HepG2 (cell line): ENCODE results near the gene CBX2. TPM values are rescaled to one million over a fixed set of nuclear protein-coding genes. Genes with fewer than 3 reads are reported as not detected.

Experiments used
- ATAC-seq: fragments of 200-7000 bp; cut with Tn5 transposase; 3 replicates; pipeline ENCODE4 v1.9.1; 2020; ENCODE audit warnings: mild to moderate bottlenecking, moderate library complexity
- BruUV-seq: library from RNA; stranded (reverse); fragments of 400-500 nt; replicated peaks from 2 replicates; lab custom pipeline; 2021; lab: Mats Ljungman, UMichigan
- CTCF ChIA-PET: fragments of 300-600 bp; formaldehyde crosslinking; extraction: SDS; loops from one replicate; lab custom pipeline; 2021; ENCODE audit warnings: low total read pairs, inconsistent platforms, low intra/inter-chr PET ratio; lab: Yijun Ruan, JAX
- POLR2A ChIA-PET: fragments of 350-600 bp; sonication (Branson Sonifier 250); formaldehyde crosslinking; loops from one replicate; lab custom pipeline; 2020; ENCODE audit warnings: antibody characterized with exemption, inconsistent platforms; lab: Yijun Ruan, JAX
- DNase-seq: peaks from one replicate; pipeline ENCODE4 v3.0.0-alpha.2; 2015; ENCODE audit warnings: low spot score
- FAIRE-seq: peaks from 3 replicates; lab custom pipeline; 2011; peaks lifted over from hg19 to GRCh38; lab: Jason Lieb, UNC
- H2AFZ ChIP-seq: one replicate; pipeline ENCODE4 v1.6.1; 2011; ENCODE audit warnings: low read length, inconsistent platforms
- H3K27ac ChIP-seq: fragments of 300-600 bp; 3 replicates; pipeline ENCODE4 v1.8.0; 2011; ENCODE audit warnings: mixed run types, mild to moderate bottlenecking, mixed read lengths, low read length, inconsistent platforms; ENCODE audit not compliant: insufficient read depth; ENCODE audit errors: extremely low read length
- H3K27me3 ChIP-seq, 2 experiments: fragments of 200-600 bp in 1 of 2; 2 replicates in 1 of 2; 3 replicates in 1 of 2; pipeline versions ENCODE4 v1.6.0 to v1.8.0; 2011; ENCODE audit warnings: low read length in 2 of 2, mild to moderate bottlenecking in 2 of 2, moderate library complexity in 2 of 2, inconsistent platforms in 1 of 2; ENCODE audit not compliant: insufficient read depth in 2 of 2, control insufficient read depth in 1 of 2
- H3K36me3 ChIP-seq, 2 experiments: fragments of 200-600 bp in 1 of 2; replicated peaks in 1 of 2; 2 replicates in 1 of 2; 3 replicates in 1 of 2; pipeline versions ENCODE4 v1.5.1 to v1.8.0; 2011; ENCODE audit warnings: low read length in 2 of 2, inconsistent platforms in 1 of 2; ENCODE audit not compliant: insufficient read depth in 2 of 2, control insufficient read depth in 1 of 2
- H3K4me1 ChIP-seq: 2 replicates; pipeline ENCODE4 v1.5.1; 2012; ENCODE audit warnings: low read length, inconsistent platforms; ENCODE audit not compliant: insufficient read depth
- H3K4me2 ChIP-seq: 2 replicates; pipeline ENCODE4 v1.6.0; 2011; ENCODE audit warnings: low read depth, low read length, inconsistent platforms
- H3K4me3 ChIP-seq, 3 experiments: fragments of 200-600 bp in 1 of 3; sonication (generic), shearing (Covaris generic) in 1 of 3; replicated peaks in 1 of 3; 2 replicates each; pipeline ENCODE4 v1.5.1; 2011 to 2016; ENCODE audit warnings: low read length in 3 of 3, inconsistent platforms in 2 of 3, low read depth in 2 of 3, mild to moderate bottlenecking in 2 of 3, control low read depth in 1 of 3, mixed read lengths in 1 of 3; ENCODE audit not compliant: insufficient read depth in 1 of 3
- H3K79me2 ChIP-seq: one replicate; pipeline ENCODE4 v1.6.1; 2011; ENCODE audit warnings: low read length, inconsistent platforms; ENCODE audit not compliant: insufficient read depth
- H3K9ac ChIP-seq: 2 replicates; pipeline ENCODE4 v1.6.0; 2011; ENCODE audit warnings: mild to moderate bottlenecking, low read depth, low read length, inconsistent platforms; ENCODE audit not compliant: insufficient read depth
- H3K9me3 ChIP-seq: 2 replicates; pipeline ENCODE4 v1.5.1; 2012; ENCODE audit warnings: mild to moderate bottlenecking, low read length
- H4K20me1 ChIP-seq: 2 replicates; pipeline ENCODE4 v1.6.0; 2011; ENCODE audit warnings: inconsistent platforms, mild to moderate bottlenecking, low read length, moderate library complexity; ENCODE audit not compliant: insufficient read depth
- CBFB ChIP-seq: sonication (generic); formaldehyde crosslinking; IDR thresholded peaks from 2 replicates; pipeline ENCODE4 v1.4.0; 2020; ENCODE audit warnings: missing genetic modification reagents
- DMAP1 ChIP-seq: IDR thresholded peaks from 2 replicates; pipeline ENCODE4 v1.6.1; 2016
- LCORL ChIP-seq, 2 experiments: fragments of 450-650 bp in 1 of 2; sonication (generic) in 1 of 2; formaldehyde crosslinking in 1 of 2; IDR thresholded peaks; 2 replicates each; pipeline versions ENCODE4 v1.5.0 to v1.6.1; 2017 to 2020; ENCODE audit warnings: antibody characterized with exemption in 1 of 2, missing genetic modification reagents in 1 of 2
- MEF2D ChIP-seq: sonication (generic); formaldehyde crosslinking; IDR thresholded peaks from 2 replicates; pipeline ENCODE4 v1.5.1; 2020; ENCODE audit warnings: mild to moderate bottlenecking, missing genetic modification reagents
- MIXL1 ChIP-seq: IDR thresholded peaks from 2 replicates; pipeline ENCODE4 v1.6.1; 2016
- NCOA5 ChIP-seq: sonication (generic); formaldehyde crosslinking; IDR thresholded peaks from 2 replicates; pipeline ENCODE4 v1.4.0; 2020; ENCODE audit warnings: missing genetic modification reagents
- RAD51 ChIP-seq: fragments of 450-650 bp; IDR thresholded peaks from 2 replicates; pipeline ENCODE4 v1.6.1; 2016; ENCODE audit warnings: borderline replicate concordance
- RXRA ChIP-seq: sonication (generic); formaldehyde crosslinking; IDR thresholded peaks from 2 replicates; pipeline ENCODE4 v1.5.1; 2020; ENCODE audit warnings: missing genetic modification reagents
- SIX1 ChIP-seq: sonication (generic); formaldehyde crosslinking; IDR thresholded peaks from 2 replicates; pipeline ENCODE4 v1.4.0; 2020; ENCODE audit warnings: missing genetic modification reagents, borderline replicate concordance
- TP53 ChIP-seq: sonication (generic); formaldehyde crosslinking; conservative IDR thresholded peaks from 2 replicates; pipeline ENCODE4 v1.4.0; 2020; ENCODE audit warnings: missing genetic modification reagents
- ZFY ChIP-seq: sonication (generic); formaldehyde crosslinking; IDR thresholded peaks from 2 replicates; pipeline ENCODE4 v1.4.0; 2020; ENCODE audit warnings: missing genetic modification reagents
- ZKSCAN8 ChIP-seq: IDR thresholded peaks from 2 replicates; pipeline ENCODE4 v1.6.1; 2016; ENCODE audit warnings: borderline replicate concordance, missing genetic modification reagents, missing compliant biosample characterization
- ZMYM4 ChIP-seq: sonication (generic); formaldehyde crosslinking; IDR thresholded peaks from 2 replicates; pipeline ENCODE4 v1.8.1; 2023; ENCODE audit warnings: mild to moderate bottlenecking, missing genetic modification reagents
- ZNF101 ChIP-seq: sonication (generic); formaldehyde crosslinking; IDR thresholded peaks from 2 replicates; pipeline ENCODE4 v1.4.0; 2020; ENCODE audit warnings: mild to moderate bottlenecking, low read depth, missing genetic modification reagents, borderline replicate concordance
- ZNF264 ChIP-seq: sonication (generic); formaldehyde crosslinking; IDR thresholded peaks from 2 replicates; pipeline ENCODE4 v1.4.0; 2020; ENCODE audit warnings: missing genetic modification reagents
- ZNF3 ChIP-seq: IDR thresholded peaks from 2 replicates; pipeline ENCODE4 v1.7.0; 2017; ENCODE audit warnings: inconsistent platforms
- ZNF407 ChIP-seq: sonication (generic); formaldehyde crosslinking; IDR thresholded peaks from one replicate; pipeline ENCODE4 v1.5.1; 2020; ENCODE audit warnings: mild to moderate bottlenecking, missing genetic modification reagents; ENCODE audit errors: not compliant biosample characterization
- ZNF703 ChIP-seq: sonication (generic); formaldehyde crosslinking; IDR thresholded peaks from 2 replicates; pipeline ENCODE4 v1.5.1; 2020; ENCODE audit warnings: missing genetic modification reagents, mild to moderate bottlenecking, moderate library complexity, borderline replicate concordance
- ZNF792 ChIP-seq: IDR thresholded peaks from 2 replicates; pipeline ENCODE4 v1.6.1; 2016
- whole genome bisulfite sequencing: methylation state at CpG from one replicate; pipeline ENCODE4 v1.1.6; 2017; ENCODE audit warnings: low lambda C conversion rate; 5-methylcytosine and 5-hydroxymethylcytosine counted together
- in situ Hi-C: cut with HindIII; loops from 2 replicates; pipeline ENCODE4 v1.10.0; 2017; ENCODE audit warnings: low pct_unique_long_range_greater_than_20kb; ENCODE audit not compliant: extremely low pct_ligation_motif_present
- intact Hi-C: fragments of 100-400 bp; cut with micrococcal nuclease; formaldehyde crosslinking; loops from one replicate; pipeline ENCODE4 v1.10.0; 2022; ENCODE audit not compliant: unreplicated experiment
- polyA plus RNA-seq, 8 experiments: library from polyadenylated mRNA; depleted of rRNA in 3 of 8; stranded (reverse) in 7 of 8; unstranded in 1 of 8; fragments of >200 nt; fragmentation: Illumina TruSeq in 4 of 8; extraction: Trizol in 4 of 8; gene quantifications; 2 replicates each; pipeline versions ENCODE4 v1.2.1 to v1.2.3, GENCODE V29; 2011 to 2016; ENCODE audit warnings: low read depth in 4 of 8, missing spikeins in 1 of 8, mixed read lengths in 1 of 8; ENCODE audit not compliant: insufficient read depth in 1 of 8
- total RNA-seq, 5 experiments: library from RNA; depleted of rRNA; stranded (reverse); fragments of >200 nt; fragmentation: Illumina TruSeq; extraction: Trizol; gene quantifications; 2 replicates each; pipeline ENCODE4 v1.2.3, GENCODE V29; 2016; ENCODE audit warnings: low read depth in 1 of 5

CBX2 gene
- total and polyA plus RNA-seq, 2 of the 13 experiments (the other 11 are each of a cell fraction or from before 2014, with no cell fraction given), result 14.5 to 31.1 TPM

GRCh38 chr17:79822583-79823124 lies 44.7 kb downstream of the CBX2 start:
- no TSS peak for BruUV-seq
- intact Hi-C loops, result no loop called here
- Histone ChIP-seq H3K4me2 (peak overlapping the region; percentile 70), H3K4me3 (peak overlapping the region in 1 of 3 experiments; percentile 45; a peak in 3 of 6 replicates), H3K9me3 (no peaks in the 10 kb centered on the region), H3K9ac (no peak overlapping the region), H3K4me1 (peaks cover 98% of the 10 kb centered on the region), H3K79me2 (no peaks in the 10 kb centered on the region), H2AFZ (no peak overlapping the region), H3K36me3 (no peaks in the 10 kb centered on the region), H3K27me3 (peaks cover 3 to 17% of the 10 kb centered on the region in 2 experiments; a peak in 3 of 5 replicates), H3K27ac (peak overlapping the region; percentile 78), H4K20me1 (no peaks in the 10 kb centered on the region)
- DNase-seq (peak; percentile 89), FAIRE-seq (peak; percentile 93), ATAC-seq (peak; percentile 59)
- ChIA-PET CTCF (no interaction called here), POLR2A (interaction anchor here (1.8 to 16.5 kb wide), 6 partner anchors 10 to 170 kb away, joined by 5 to 274 read pairs (median 28); partner anchors contain the start of genes CBX4 and CBX8)
- in situ Hi-C loops, result no loop called here
- 5% methylated on average over 17 of the region's 17 CpGs for WGBS
- TF ChIP-seq NCOA5 (no peak), DMAP1 (CRISPR knock-in tag) (peak; percentile 51; the same call in 1 of the 2 replicates), SIX1 (CRISPR knock-in tag) (peak; percentile 61; the same call in 1 of the 2 replicates), CBFB (CRISPR knock-in tag) (peak; percentile 88; the same call in 1 of the 2 replicates), TP53 (CRISPR knock-in tag) (no peak), ZNF703 (0 out of 2 replicates have a peak, but pooled peaks have one; percentile 34), RAD51 (no peak), MEF2D (CRISPR knock-in tag) (0 out of 2 replicates have a peak, but pooled peaks have one; percentile 85), ZNF101 (CRISPR knock-in tag) (no peak), ZKSCAN8 (CRISPR knock-in tag) (peak; percentile 85), MIXL1 (peak; percentile 86), RXRA (peak; percentile 85; the same call in 1 of the 2 replicates), ZNF3 (CRISPR knock-in tag) (peak; percentile 50; the same call in 1 of the 2 replicates), ZNF407 (CRISPR knock-in tag) (no peak), ZMYM4 (peak; percentile 76), ZNF264 (CRISPR knock-in tag) (peak; percentile 67), ZFY (CRISPR knock-in tag) (peak; percentile 34), LCORL (IDR thresholded peaks at IDR 0.05) (no peak), LCORL (CRISPR knock-in tag; IDR thresholded peaks at IDR 0.05) (peak; percentile 98), ZNF792 (CRISPR knock-in tag) (no peak; the same call in 1 of the 2 replicates)
